GM18502 (cell line): ENCODE results near the gene ALPG.
"Not testable (repeated sequence)": the region's sequence is repeated elsewhere in the genome, so short reads cannot be mapped to it uniquely, and the experiment has no call there.

Source experiments
- ATAC-seq: cut with Tn5 transposase; IDR thresholded peaks from one replicate; pipeline ENCODE4 v1.9.1; 2021; ENCODE audit warnings: mild to moderate bottlenecking; ENCODE audit not compliant: unreplicated experiment, poor library complexity

The ALPG gene

DNA sequence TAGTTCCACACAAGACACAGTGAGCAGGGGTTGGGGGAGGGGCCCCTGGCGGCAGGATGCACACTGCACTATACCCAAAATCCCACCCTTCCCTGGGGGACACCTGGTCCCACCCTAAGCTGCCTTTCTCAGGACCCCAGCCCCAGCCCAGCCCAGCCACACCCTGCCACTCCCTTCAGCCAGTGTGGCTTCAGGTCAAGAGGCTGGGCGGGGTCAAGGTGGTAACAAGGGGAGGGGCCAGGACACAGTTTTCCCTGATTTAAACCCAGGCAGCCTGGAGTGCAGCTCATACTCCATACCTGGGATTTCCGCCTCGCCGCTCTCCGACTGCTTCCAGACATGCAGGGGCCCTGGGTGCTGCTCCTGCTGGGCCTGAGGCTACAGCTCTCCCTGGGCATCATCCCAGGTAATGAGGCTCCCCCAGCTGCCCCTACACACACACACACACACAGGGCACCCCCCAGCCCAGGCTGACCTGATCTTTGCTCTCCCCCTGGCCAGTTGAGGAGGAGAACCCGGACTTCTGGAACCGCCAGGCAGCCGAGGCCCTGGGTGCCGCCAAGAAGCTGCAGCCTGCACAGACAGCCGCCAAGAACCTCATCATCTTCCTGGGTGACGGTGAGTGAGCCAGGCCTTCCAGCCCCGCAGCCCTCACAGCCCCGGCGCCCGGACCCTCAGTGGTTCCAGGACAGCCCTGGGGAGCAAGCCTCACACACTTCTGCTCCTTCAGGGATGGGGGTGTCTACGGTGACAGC, at the start of gene ALPG:
TSS of gene ALPG (plus strand) at position 289 of the 755 bp plus-strand sequence. CDS start at position 340, 51 bp downstream.
- ATAC-seq, result no peak

DNA sequence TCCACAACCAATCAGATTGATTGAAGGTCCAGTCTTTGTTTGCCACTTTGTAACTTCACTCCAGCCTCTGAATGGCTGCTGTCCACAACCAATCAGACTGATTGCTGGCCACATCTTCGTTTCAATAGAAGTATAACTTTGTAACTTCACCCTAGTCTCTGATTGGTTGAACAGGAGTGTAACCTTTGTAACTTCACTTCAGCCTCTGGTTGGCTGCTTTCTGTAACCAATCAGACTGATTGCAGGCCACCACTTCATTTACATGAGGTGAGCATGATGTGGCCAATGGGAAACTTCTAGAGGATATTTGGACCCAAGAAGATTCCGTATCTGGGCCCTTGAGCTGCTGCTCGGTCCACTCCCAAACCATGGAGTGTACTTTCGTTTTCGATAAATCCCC, 45.0 kb upstream of the ALPG start:
- ATAC-seq, result no peak

DNA sequence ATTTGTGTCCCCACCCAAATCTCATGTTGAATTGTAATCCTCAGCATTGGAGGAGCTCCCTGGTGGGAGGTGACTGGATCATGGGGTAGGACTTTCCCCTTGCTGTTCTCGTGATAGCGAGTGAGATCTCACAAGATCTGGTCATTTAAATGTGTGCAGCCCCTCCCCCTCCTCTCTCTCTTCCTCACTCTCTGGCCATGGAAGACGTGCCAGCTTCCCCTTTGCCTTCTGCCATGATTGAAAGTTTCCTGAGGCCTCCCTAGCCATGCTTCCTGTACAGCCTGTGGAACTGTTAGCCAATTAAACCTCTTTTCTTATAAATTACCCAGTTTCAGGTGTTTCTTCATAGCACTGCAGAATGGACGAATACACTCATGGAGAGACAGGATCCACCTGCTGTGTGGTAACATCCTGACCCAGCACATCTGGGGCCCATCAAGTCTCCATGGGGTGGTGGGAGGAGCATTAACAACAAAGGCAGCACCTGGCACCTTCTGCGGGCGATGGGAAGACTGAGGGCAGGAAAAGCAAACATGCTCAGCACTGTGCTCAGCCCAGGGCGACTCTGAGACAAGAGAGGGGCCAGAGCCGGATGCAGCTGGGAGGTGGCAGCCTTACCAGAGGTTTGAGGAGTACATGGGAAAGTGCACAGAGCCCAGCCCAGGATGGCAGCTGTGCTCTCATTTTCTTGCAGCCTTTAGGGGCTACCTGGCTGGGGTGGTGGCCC, 44.3 kb upstream of the ALPG start:
- ATAC-seq, result no peak

DNA sequence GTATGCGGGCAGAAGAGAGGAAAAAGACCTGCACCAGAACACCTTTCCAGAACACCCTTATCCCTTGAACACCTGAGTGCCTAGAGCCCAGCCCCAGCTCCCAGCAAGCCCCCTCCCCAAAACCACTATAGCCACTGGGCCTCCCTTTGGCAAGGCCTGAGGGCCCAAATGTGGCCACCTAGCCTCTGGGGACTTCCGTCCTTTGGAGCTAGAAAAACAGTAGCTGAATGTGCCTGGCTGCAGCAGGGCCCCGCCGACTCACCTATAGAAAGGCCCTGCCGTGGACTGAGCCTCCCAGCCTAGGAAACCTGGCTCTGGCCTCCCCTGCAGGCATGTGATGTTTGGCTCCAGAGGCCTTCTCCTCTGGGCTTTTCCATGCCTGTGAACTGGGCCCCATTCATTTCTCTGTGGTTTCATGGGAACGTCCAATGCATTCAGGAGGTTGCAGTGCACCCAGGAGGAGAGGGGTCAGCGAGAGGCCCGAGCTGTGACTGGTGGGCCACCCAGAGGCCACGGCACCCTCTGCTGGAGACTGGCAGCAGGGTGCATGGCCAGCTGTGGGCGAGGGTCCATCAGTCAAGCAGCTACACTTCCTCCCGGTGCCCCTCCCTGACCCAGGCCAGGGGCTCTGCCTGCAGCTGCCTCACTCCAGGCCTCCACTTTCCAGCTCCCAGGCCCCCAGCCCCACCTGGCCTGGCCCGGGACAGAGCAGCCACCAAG, 43.4 kb upstream of the ALPG start:
- not testable (repeated sequence) for ATAC-seq

DNA sequence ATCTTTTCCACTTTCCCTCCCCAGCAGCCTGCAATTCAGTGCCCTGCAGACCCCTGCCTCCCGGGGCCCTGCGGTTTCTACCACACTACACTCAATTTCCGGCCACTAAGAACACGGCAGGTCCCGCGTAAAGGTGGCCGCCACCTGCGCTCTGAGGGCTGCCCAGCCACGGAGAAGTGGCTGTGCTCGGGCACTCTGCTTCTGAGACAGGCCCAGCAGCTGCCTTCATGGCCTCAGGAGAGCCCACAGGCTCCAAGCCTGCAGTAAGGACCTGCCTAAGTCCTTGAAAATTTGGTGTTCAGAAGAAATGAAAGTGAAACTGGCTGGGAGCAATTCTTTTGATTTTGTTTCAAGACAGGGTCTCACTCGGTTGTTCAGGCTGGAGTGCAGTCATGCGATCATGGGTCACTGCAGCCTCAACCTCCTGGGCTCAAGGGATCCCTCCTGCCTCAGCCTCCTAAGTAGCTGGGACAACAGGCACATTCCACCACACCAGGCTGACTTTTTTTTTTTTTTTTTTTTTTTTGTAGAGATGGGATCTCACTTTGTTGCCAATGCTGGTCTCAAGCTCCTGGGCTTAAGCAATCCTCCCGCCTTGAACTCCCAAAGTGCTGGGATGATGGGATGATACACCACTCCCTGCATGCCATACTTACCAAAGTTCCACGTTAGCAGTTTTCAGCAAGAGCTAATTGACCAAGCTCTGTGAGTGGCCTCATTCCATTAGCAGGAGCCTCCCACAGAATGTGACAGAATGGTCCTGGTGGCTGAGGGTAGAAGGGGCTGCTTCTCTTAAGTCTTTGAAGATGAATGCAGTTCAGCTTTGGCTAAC, 42.6 kb upstream of the ALPG start:
- ATAC-seq, result no peak

DNA sequence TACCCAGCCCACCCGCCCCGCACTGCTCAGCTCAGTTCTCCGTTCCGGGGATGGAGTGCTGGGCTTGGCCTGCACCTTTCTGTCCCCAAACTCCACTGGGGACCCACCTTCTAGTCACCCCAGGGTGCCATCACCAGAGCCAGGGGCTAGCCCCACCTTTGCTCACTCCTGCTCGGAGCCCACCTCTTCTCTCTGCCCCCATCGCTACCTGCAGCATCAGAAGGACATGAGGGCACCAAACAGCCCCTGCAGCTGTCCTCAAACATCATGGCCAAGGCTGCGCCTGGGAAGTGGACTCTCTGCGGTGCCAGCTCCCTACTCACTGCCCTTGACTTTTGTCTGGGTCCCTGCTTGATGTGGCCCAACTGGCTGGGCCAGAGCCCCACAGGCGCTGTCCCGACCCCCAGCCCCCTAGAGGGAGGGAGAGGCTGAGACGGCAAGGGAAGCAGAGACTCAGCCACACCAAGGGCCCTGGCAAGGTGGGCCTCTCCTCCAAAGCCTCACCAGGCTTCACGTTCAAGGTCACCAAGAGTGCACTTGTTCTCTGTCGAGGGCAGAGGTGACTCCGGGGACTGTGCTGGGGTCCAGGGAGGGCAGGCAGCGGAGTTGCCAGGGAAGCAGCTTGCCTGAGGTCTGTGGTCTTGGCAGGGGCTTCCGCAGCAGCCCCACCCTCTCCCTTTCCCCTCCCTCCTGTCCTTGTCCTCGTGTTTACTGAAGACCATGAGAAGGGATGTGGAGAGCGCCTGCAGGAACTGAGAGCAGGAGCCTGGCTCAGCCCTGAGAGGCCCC, 41.6 kb upstream of the ALPG start:
- ATAC-seq, result not testable (repeated sequence)

DNA sequence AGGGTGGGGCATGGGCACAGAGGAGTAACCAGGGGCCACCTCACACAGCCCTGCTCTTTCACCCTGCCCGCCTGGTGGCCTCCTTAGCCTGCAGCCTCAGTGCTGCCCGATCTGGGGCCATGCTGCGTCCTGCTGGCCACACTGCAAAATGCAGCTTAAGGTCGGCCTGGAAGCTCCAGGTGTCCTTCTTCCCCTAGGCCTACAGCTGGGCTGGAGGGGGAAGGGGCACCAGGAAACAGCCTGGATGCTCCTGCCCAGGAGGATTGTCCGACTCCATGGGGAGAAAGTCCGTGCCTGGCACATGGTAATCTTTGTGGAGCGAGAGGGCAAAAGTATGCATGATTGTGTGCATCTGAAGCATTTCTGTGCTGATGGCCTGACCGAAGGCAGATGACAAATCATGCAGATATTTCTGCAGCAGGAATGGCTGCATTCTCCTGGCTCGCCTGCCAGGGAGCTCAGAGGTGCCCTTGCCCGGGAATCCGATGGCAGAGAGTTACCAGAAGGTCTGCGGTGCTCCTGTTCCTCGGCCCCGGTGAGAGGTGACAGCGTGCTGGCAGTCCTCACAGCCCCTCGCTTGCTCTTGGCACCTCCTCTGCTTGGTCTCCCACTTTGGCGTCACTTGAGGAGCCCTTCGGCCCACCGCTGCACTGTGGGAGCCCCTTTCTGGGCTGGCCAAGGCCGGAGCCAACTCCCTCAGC, 40.9 kb upstream of the ALPG start:
- ATAC-seq, result no peak

DNA sequence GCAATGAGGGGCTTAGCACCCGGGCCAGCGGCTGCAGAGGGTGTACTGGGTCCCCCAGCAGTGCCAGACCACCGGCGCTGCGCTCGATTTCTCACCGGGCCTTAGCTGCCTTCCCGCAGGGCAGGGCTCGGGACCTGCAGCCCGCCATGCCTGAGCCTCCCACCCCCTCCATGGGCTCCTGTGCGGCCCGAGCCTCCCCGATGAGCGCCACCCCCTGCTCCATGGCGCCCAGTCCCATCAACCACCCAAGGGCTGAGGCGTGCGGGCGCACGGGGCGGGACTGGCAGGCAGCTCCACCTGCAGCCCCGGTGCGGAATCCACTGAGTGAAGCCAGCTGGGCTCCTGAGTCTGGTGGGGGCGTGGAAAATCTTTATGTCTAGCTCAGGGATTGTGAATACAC, 40.2 kb upstream of the ALPG start:
- ATAC-seq, result not testable (repeated sequence)

DNA sequence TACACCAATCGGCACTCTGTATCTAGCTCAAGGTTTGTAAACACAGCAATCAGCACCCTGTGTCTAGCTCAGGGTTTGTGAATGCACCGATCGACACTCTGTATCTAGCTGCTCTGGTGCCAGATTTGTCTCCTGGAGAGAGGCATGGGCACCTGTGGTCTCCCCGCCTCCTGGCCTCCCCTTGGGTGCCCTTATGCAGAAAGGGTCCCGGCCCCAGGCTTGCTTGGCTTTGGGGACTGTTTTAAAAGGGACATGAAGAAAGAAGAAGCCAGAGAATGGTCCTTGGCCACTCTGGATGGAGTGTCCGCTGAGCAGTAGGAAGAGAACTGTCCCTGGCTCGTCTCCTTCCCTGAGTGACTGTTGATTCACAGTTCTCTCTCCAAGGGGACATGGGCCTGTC, 39.6 kb upstream of the ALPG start:
- ATAC-seq, result no peak

DNA sequence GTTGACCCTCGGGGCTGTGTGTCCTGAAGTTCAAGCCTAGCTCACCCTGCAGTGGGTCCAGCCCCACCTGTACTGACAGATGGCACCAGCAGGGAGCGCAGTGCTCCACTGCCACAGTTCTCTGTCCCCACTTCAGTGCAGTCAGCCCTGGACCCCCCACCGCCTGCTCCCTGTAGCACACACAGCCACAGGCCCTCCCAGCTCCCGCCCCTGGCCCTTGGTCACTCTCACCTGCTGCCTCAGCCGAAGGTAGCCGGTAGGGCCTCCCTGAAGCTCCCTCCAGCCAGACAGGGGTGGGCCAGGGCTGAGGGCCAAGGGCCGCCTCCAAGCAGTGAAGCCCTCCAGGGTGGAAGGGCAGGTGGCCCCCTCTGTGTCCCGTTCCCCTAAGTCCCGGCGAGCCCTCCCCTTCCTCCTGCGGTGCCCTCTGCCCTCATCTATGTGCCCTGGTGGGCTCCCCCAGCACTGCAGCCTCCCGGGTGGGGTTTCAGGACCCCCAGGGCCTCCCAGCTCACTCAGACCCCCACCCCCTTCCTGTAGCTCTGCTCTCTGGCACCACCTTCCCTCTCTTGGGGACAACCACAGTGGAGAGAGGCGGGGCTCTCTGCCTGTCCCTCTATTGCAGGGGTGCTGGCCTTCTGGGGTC, 38.9 kb upstream of the ALPG start:
- no peak for ATAC-seq

DNA sequence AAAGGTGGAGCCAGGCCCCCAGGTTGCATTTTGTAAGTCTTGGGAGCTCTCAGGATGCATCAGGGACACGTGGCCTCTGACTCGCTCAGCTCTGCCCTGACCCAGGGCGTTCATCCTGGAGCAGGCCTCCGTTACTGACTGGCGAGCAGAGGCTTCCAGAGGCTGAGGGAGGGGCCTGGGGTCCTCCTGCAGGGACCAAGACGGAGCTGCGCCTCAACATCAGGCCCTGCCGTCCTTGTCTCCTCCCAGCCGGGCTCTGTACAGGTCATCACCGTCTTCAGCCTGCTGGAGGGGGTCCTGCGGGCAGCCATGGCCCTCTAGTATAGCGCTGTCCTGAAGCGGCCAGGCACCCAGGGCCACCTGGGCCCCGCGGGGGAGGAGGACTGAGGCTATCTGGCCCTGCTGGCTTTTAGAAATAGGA, 38.3 kb upstream of the ALPG start:
- ATAC-seq, result no peak

DNA sequence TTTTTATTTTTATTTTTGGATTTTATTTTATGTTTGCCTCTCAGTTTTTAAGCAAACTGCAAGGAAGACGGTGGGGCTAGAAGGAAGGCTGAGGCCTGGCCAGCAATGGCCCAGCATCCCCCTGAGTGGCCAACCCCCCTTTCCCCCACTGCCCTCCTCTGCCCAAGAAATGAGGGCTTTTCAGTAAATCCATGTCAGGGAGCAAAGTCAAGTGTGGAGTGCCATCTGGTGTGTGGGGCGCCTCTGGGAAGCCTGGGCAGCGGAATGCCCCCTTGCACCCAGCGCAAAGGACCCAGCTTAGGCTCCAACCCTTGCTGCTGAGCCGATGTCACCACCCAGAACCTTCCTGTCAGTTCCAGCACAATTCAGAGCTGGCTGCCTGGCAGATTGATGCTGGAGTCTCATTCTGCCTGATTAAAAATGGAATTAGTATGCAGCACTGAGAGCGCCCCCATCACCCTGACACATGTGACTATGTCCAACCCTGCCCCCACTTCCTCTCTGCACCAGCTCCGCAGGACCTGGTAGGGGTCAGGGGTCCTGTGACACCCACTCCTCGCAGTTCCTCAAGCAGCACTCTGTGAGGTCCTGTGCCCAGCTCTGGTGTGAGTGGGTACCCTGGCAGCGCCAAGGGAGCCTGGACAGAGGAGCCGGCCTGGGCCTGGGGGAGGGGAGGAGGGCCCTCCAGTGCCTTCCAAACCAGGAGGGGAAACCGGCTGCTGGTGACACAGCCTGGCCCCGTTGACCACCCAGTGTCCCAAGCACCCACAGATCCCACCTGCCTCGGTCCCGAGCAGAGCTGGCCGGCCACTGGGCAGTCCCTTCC, 37.3 kb upstream of the ALPG start:
- ATAC-seq, result no peak

DNA sequence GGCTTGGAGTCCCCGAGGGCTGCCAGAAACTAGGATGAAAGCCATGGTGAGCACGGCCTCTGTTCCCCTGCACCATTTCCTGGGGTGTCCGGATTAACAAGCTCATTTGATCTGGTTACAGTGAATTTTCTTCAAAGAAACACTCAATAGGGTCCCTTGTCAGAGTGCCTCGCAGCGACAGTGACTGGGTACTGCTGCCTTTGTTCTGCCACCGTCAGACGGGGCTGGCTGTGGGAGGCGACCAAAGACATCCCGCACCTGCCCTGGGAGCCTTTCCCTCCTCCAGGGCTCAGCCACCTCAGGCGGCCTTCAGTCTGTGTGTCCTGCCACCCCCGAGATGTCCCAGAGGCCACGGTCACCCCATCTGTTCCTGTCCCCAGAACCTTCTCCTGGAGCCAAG, 36.6 kb upstream of the ALPG start:
- ATAC-seq, result not testable (repeated sequence)

DNA sequence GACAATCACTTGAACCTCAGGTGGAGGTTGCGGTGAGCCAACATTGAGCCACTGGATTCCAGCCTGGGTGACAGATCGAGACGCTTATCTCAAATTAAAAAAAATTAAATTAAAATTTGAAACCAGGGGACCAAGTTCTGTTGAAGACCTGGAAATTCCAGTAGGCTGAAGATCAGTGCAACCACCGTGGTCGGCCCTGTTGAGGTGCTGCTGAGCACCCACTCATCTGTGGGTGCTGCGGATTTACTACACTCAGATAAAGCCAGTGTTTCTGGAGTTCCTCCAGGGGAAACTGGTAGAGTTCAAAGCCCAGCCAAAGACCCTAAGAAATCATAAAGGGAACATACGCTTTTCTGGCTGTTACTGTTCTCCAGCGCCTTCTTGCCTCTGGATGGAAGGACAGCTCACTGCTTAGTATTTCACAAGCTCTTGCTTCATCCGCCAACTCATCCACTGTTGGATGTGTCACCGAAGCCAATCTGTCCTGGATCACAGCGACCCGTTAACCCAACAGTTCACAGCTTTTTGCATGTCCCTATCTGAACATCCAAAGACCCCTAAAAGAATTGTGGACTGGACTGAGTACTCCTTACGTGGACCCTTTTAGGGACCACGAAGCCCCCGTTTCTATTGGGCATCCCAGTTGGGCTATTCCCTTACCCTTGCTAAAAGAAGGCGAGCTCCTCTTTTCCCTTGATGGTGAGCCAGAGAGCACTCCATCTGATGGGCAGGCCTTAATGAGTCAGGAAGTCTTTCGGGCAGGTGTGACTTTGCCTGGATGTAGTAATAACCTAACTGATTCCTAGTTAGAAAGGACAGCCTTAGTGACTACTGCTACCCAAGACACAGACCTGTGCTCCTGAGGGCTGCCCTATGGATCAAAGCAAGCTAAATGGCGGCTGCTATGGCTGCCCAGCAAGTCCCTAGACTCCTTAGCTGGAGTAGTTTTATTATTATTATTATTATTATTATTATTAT, 34.1 kb upstream of the ALPG start:
- no peak for ATAC-seq

DNA sequence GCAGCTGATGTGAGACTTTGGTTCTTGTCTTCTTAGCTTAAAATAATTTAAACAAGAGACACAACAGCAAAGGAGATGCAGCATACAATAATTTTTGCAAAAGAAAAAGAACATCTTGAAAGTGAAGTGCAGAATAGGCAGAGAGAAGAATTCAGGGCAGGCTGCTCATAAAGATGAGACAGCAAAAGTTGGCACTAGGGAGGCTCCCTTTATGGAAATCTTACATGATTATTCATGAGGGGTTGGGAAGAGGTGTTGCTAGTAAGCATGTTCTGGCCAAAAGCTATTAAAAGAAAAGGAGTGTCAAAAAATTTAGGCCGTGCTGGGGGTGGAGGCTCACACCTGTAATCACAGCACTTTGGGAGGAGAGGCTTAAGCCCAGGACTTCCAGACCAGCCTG, 32.3 kb upstream of the ALPG start:
- ATAC-seq, result no peak

DNA sequence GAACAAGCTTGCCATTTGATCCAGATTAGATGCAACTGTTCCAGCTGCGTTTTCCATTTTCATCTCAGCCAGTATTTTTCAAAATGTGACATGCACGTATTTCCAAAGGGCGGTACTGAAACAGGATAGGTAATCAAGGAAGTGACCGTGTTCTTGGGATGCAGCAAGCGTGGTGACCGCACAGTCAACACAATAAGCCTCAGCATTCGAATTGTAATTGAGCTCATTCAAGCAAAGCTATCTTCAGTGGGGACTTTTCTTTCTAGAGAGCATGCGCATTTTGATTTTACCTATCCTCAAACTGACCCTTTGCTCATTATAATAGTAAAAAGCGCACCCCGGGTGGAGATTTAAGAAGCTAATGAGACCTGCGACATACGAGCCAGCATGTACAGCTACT, 31.5 kb upstream of the ALPG start:
- ATAC-seq, result no peak

DNA sequence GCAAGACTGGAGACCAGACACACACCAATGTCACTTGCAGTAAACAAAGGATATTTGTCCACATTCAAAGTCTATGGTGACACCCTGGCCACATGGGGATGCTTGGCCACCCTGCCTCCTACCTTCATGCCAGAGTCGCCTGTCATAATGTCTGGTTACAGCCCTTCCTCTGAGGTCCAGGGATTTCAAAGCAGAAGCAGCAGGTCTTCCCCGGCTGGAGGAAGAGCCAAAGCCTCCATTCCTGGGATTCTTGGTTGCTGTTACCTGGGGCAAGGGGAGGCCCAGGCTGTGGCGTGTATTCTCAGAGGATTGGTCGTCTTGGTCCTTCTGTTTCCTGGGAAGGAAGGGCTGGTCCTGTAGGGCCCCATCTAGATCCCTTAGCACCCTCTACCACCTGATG, 30.4 kb upstream of the ALPG start:
- ATAC-seq, result no peak
